ENCODE measurements around the gene CCSER1. TPM values are rescaled to one million over a fixed set of nuclear protein-coding genes. Genes with fewer than 3 reads are reported as not detected.

CCSER1 gene
- total and polyA plus RNA-seq, 2 of the 8 experiments (the other 6 are each of a cell fraction or from before 2014, with no cell fraction given): 0.26 to 0.84 TPM

- Histone ChIP-seq H4K20me1 (replicated peaks in 1 of 2; ENCODE audit: control insufficient read depth in 1 of 2, insufficient read depth in 2 of 2, low read length in 2 of 2) (no peaks in the 10 kb centered on the region), H2BK15ac (ENCODE audit: low read length) (no peak overlapping the region), H2BK12ac (ENCODE audit: low read depth, low read length) (no peak overlapping the region), H3K9ac (replicated peaks in 1 of 4; ENCODE audit: extremely low read depth in 1 of 4, low read depth in 3 of 4, low read length in 3 of 4) (no peak overlapping the region), H4K8ac (ENCODE audit: extremely low read depth, insufficient read depth, low read length) (no peak overlapping the region), H2BK5ac (ENCODE audit: low read depth, low read length) (no peak overlapping the region), H2BK20ac (ENCODE audit: low read length) (no peak overlapping the region), H3K14ac (ENCODE audit: insufficient read length) (no peak overlapping the region), H3K56ac (replicated peaks; ENCODE audit: insufficient read length, low read depth, low read length) (no peak overlapping the region), H4K91ac (replicated peaks; ENCODE audit: insufficient read length, low read length) (no peak overlapping the region), H2BK120ac (replicated peaks; ENCODE audit: low read depth, low read length) (no peak overlapping the region), H3K4me2 (ENCODE audit: insufficient read depth in 1 of 2, low read depth in 2 of 2, low read length in 2 of 2) (no peak overlapping the region), H4K5ac (ENCODE audit: insufficient read length, low read depth, low read length) (no peak overlapping the region), H2AK5ac (ENCODE audit: low read depth, low read length) (no peak overlapping the region), H3K9me3 (ENCODE audit: insufficient read depth in 2 of 2, low read depth in 1 of 2, low read length in 1 of 2) (peaks cover 0 to 2% of the 10 kb centered on the region in 2 experiments; a peak in 1 of 4 replicates), H3K79me1 (ENCODE audit: low read depth, low read length) (no peaks in the 10 kb centered on the region), H3K36me3 (ENCODE audit: control insufficient read depth in 2 of 4, insufficient read depth in 4 of 4, low read length in 3 of 4) (no peaks in the 10 kb centered on the region), H3K23me2 (ENCODE audit: low read depth, low read length) (no peaks in the 10 kb centered on the region), H3K23ac (ENCODE audit: insufficient read length) (no peak overlapping the region), H3K27ac (ENCODE audit: low read depth, low read length) (no peak overlapping the region), H3K79me2 (ENCODE audit: control insufficient read depth in 1 of 2, insufficient read depth in 2 of 2, low read length in 2 of 2) (no peaks in the 10 kb centered on the region), H2AFZ (ENCODE audit: low read length) (no peak overlapping the region), H3K4me3 (ENCODE audit: extremely low read depth in 1 of 4, insufficient read depth in 2 of 4, low read depth in 3 of 4, low read length in 4 of 4) (no peak overlapping the region), H3K4me1 (replicated peaks in 1 of 4; ENCODE audit: control insufficient read depth in 3 of 4, insufficient read depth in 4 of 4, low read length in 3 of 4) (no peaks in the 10 kb centered on the region; a peak in 1 of 7 replicates), H3K27me3 (replicated peaks in 1 of 4; ENCODE audit: control insufficient read depth in 3 of 4, extremely low read depth in 1 of 4, insufficient read depth in 3 of 4, low read length in 3 of 4) (peaks cover 0 to 2% (median 0%) of the 10 kb centered on the region in 4 experiments; a peak in 1 of 7 replicates), H3K4ac (replicated peaks; ENCODE audit: insufficient read length, low read depth, low read length) (no peak overlapping the region), H3K18ac (ENCODE audit: extremely low read depth, low read length) (no peak overlapping the region)
- DNase-seq (ENCODE audit: low read depth in 1 of 2, low spot score in 2 of 2) (no peak), FAIRE-seq (no peak)
- TF ChIP-seq ZNF274 (IDR thresholded peaks at IDR 0.05; ENCODE audit: borderline replicate concordance, extremely low read depth, low read length): no peak
- no peak for TF ChIP-seq RBBP5 (IDR thresholded peaks at IDR 0.05; ENCODE audit: borderline replicate concordance, low read depth, low read length)
- TF ChIP-seq RAD21 (IDR thresholded peaks at IDR 0.05 in 1 of 2, conservative IDR thresholded peaks at IDR 0.05 in 1 of 2; ENCODE audit: low read depth in 2 of 2, low read length in 2 of 2): no peak
- no peak for TF ChIP-seq POU5F1 (IDR thresholded peaks at IDR 0.05; ENCODE audit: low read depth, low read length)
- TF ChIP-seq KDM1A (IDR thresholded peaks at IDR 0.05; ENCODE audit: borderline replicate concordance, low read length): no peak
- TF ChIP-seq PHF8 (conservative IDR thresholded peaks at IDR 0.05; ENCODE audit: low read depth, low read length): no peak
- TF ChIP-seq CHD2 (IDR thresholded peaks at IDR 0.05; ENCODE audit: low read length): no peak
- TF ChIP-seq POLR2AphosphoS5 (IDR thresholded peaks at IDR 0.05; ENCODE audit: low read depth, low read length): no peak
- TF ChIP-seq KDM5A (IDR thresholded peaks at IDR 0.05; ENCODE audit: low read length): no peak
- TF ChIP-seq SP1 (IDR thresholded peaks at IDR 0.05; ENCODE audit: low read depth, low read length): no peak
- TF ChIP-seq POLR2A (IDR thresholded peaks at IDR 0.05; ENCODE audit: control extremely low read depth in 1 of 2, low read depth in 2 of 2, low read length in 2 of 2): no peak
- no peak for TF ChIP-seq RXRA (IDR thresholded peaks at IDR 0.05; ENCODE audit: insufficient read depth, low read depth, low read length)
- no peak for TF ChIP-seq EGR1 (IDR thresholded peaks at IDR 0.05; ENCODE audit: borderline replicate concordance, low read depth, low read length)
- no peak for TF ChIP-seq ASH2L (IDR thresholded peaks at IDR 0.05; ENCODE audit: low read length)
- no peak for TF ChIP-seq TAF7 (optimal IDR thresholded peaks at IDR 0.05; ENCODE audit: borderline replicate concordance, low read depth, low read length)
- no peak for TF ChIP-seq TEAD4 (IDR thresholded peaks at IDR 0.05; ENCODE audit: low read depth, low read length)
- no peak for TF ChIP-seq EZH2 (IDR thresholded peaks at IDR 0.05; ENCODE audit: low read depth, low read length, severe bottlenecking)
- CTCF ChIA-PET (ENCODE audit: partially characterized antibody): no interaction called here
- POLR2A ChIA-PET (ENCODE audit: partially characterized antibody): no interaction called here
Observed at GRCh38 chr4:91057871-91058270, 930.7 kb downstream of the CCSER1 start.
